ENCODE results near the gene LRRC36.

- TF ChIP-seq BRF1 (IDR thresholded peaks at IDR 0.05; ENCODE audit: borderline replicate concordance, extremely low read depth, insufficient read length) (no peak), RAD21 (CRISPR knock-in tag; conservative IDR thresholded peaks at IDR 0.05 in 1 of 2, IDR thresholded peaks at IDR 0.05 in 1 of 2) (no peak), ZNF3 (CRISPR knock-in tag; IDR thresholded peaks at IDR 0.05) (no peak), CEBPB (tag; IDR thresholded peaks at IDR 0.05) (no peak)
Observed at GRCh38 chr16:67425061-67425460, 98.4 kb downstream of the LRRC36 start.

Data from K562 (cell line).